ENCODE data around the gene TP53TG3C. TPM values are rescaled to one million over a fixed set of nuclear protein-coding genes. Genes with fewer than 3 reads are reported as not detected.
"Not testable (repeated sequence)": the region's sequence is repeated elsewhere in the genome, so short reads cannot be mapped to it uniquely, and the experiment has no call there.

TP53TG3C gene, protein sequence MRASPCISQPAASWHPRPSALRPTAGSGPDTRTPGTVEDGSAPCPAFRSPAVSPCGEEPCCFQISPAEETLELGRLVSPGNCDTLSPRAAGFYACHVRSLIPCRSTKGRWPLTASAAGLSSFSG
- not detected in 2 replicates for total RNA-seq (ENCODE audit: low replicate concordance)

DNA sequence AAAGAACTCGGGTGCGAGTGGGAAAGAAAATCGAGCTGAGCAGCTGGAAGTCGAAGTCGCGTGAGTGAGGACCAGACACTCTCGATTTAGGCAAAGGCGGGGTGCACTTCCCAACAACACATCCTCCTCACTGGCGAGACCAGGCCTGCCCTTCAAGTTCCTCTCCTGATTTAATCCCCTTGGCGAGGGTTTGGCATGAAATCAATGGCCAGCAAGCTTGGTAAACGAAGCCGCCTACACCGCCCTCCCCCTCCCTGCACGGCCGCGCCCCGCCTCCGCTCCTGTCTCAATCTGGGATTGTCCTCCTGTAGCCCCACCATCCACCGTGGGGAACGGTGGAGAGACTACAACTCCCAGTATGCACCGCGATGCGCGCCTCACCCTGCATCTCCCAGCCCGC, at the start of gene TP53TG3C:
TSS of gene TP53TG3C (plus strand) at position 301 of the 400 bp plus-strand sequence. CDS start at position 369, 68 bp downstream.
- not testable (repeated sequence) for H3K4me3 ChIP-seq (ENCODE audit: low read depth, low read length)

More for the DNA sequence above, at the start of gene TP53TG3C:
- not testable (repeated sequence) for DNase-seq (ENCODE audit: low read depth)

Small RNAs within 50 kb of the gene (small RNA-seq; reads per million reads assigned to genes)
- gene AC138869.1, result not detected

Other genes starting within 250 kb of the TP53TG3C start
- not detected in 2 replicates for gene TP53TG3E, start 110.1 kb downstream of the TP53TG3C start, total RNA-seq (ENCODE audit: low replicate concordance)
- not detected in 2 replicates for gene TP53TG3B, start 166.6 kb downstream of the TP53TG3C start, total RNA-seq (ENCODE audit: low replicate concordance)